GM12878 (cell line): ENCODE data around the gene PIWIL4. TPM values are rescaled to one million over a fixed set of nuclear protein-coding genes. Genes with fewer than 3 reads are reported as not detected.

Experiments
- ATAC-seq: fragments of 200-7000 bp; cut with Tn5 transposase; 3 replicates; pipeline ENCODE4 v1.9.1; 2020; ENCODE audit warnings: mild to moderate bottlenecking, moderate library complexity
- BruUV-seq: library from RNA; stranded (reverse); fragments of 400-500 nt; replicated peaks from 2 replicates; lab custom pipeline; 2021; lab: Mats Ljungman, UMichigan
- CTCF ChIA-PET: fragments of 300-600 bp; sonication (Branson Sonifier 250); formaldehyde crosslinking; extraction: SDS; loops from one replicate; lab custom pipeline; 2021; ENCODE audit warnings: inconsistent platforms; lab: Yijun Ruan, JAX
- POLR2A ChIA-PET: fragments of 350-600 bp; formaldehyde crosslinking; extraction: SDS; loops from one replicate; lab custom pipeline; 2021; ENCODE audit warnings: inconsistent platforms; lab: Charles Lee
- RAD21 ChIA-PET: fragments of 300-600 bp; sonication (Branson Sonifier 250); formaldehyde crosslinking; loops from one replicate; lab custom pipeline; 2023; ENCODE audit warnings: antibody characterized with exemption; ENCODE audit not compliant: unreplicated experiment; lab: Charles Lee
- SMC1A ChIA-PET: fragments of 300-600 bp; sonication (Branson Sonifier 250); formaldehyde crosslinking; loops from one replicate; lab custom pipeline; 2023; ENCODE audit not compliant: unreplicated experiment, uncharacterized antibody; lab: Charles Lee
- DNase-seq: peaks from one replicate; pipeline ENCODE4 v3.0.0-alpha.2; 2011; ENCODE audit warnings: low read depth, low spot score
- FAIRE-seq: peaks from 3 replicates; lab custom pipeline; 2011; peaks lifted over from hg19 to GRCh38; lab: Jason Lieb, UNC
- H2AFZ ChIP-seq: 2 replicates; pipeline ENCODE4 v1.6.0; 2011; ENCODE audit warnings: low read depth, low read length, control low read depth; ENCODE audit not compliant: control insufficient read depth
- H3K27ac ChIP-seq: 2 replicates; pipeline ENCODE4 v1.5.1; 2011; ENCODE audit warnings: control low read depth; ENCODE audit not compliant: control insufficient read depth, insufficient read depth
- H3K27me3 ChIP-seq, 2 experiments: replicated peaks in 1 of 2; 2 replicates each; pipeline versions ENCODE4 v1.6.0 to v1.6.1; 2011; ENCODE audit warnings: low read length in 1 of 2; ENCODE audit not compliant: control insufficient read depth in 2 of 2, insufficient read depth in 2 of 2
- H3K36me3 ChIP-seq, 2 experiments: 2 replicates each; pipeline ENCODE4 v1.5.1; 2011; ENCODE audit warnings: low read length in 1 of 2; ENCODE audit not compliant: control insufficient read depth in 2 of 2, insufficient read depth in 2 of 2
- H3K4me1 ChIP-seq: 2 replicates; pipeline ENCODE4 v1.6.1; 2011; ENCODE audit warnings: mild to moderate bottlenecking, low read length, moderate library complexity, mixed read lengths; ENCODE audit not compliant: control insufficient read depth, insufficient read depth
- H3K4me2 ChIP-seq: 2 replicates; pipeline ENCODE4 v1.6.0; 2011; ENCODE audit warnings: control low read depth; ENCODE audit not compliant: control insufficient read depth, insufficient read depth
- H3K4me3 ChIP-seq: fragments of 200-600 bp; sonication (generic); 2 replicates; pipeline ENCODE4 v1.5.1; 2016
- H3K79me2 ChIP-seq: 2 replicates; pipeline ENCODE4 v1.6.0; 2011; ENCODE audit warnings: low read length; ENCODE audit not compliant: control insufficient read depth, insufficient read depth
- H3K9ac ChIP-seq: 2 replicates; pipeline ENCODE4 v1.8.0; 2011; ENCODE audit warnings: low read length, control low read depth, mixed read lengths; ENCODE audit not compliant: control insufficient read depth, insufficient read depth
- H3K9me3 ChIP-seq: replicated peaks from 3 replicates; pipeline ENCODE4 v1.5.1; 2011; ENCODE audit warnings: mild to moderate bottlenecking, low read length; ENCODE audit not compliant: control insufficient read depth, insufficient read depth
- H4K20me1 ChIP-seq: 2 replicates; pipeline ENCODE4 v1.6.0; 2011; ENCODE audit not compliant: control insufficient read depth, insufficient read depth
- BACH1 ChIP-seq: fragments of 450-650 bp; IDR thresholded peaks from 2 replicates; pipeline ENCODE4 v1.6.1; 2017; ENCODE audit warnings: mild to moderate bottlenecking, borderline replicate concordance
- FOS ChIP-seq: IDR thresholded peaks from 3 replicates; pipeline ENCODE4 v1.6.1; 2011; ENCODE audit warnings: borderline replicate concordance; ENCODE audit not compliant: insufficient read length; ENCODE audit errors: extremely low read depth
- IKZF1 ChIP-seq: fragments of 450-650 bp; conservative IDR thresholded peaks from 2 replicates; pipeline ENCODE4 v1.6.1; 2017; ENCODE audit warnings: antibody characterized with exemption, mild to moderate bottlenecking
- NFXL1 ChIP-seq: fragments of 450-650 bp; IDR thresholded peaks from 2 replicates; pipeline ENCODE4 v1.6.1; 2017; ENCODE audit warnings: antibody characterized with exemption, mild to moderate bottlenecking, borderline replicate concordance
- SIX5 ChIP-seq: IDR thresholded peaks from 2 replicates; pipeline ENCODE4 v1.6.1; 2011; ENCODE audit warnings: mild to moderate bottlenecking, low read depth, low read length, moderate library complexity; ENCODE audit not compliant: severe bottlenecking
- SMC3 ChIP-seq: IDR thresholded peaks from 2 replicates; pipeline ENCODE4 v1.6.1; 2011; ENCODE audit warnings: low read length, improper control_type of control experiment, borderline replicate concordance
- SP1 ChIP-seq: IDR thresholded peaks from one replicate; pipeline ENCODE4 v1.6.1; 2011; ENCODE audit warnings: low read depth, low read length
- WGBS: methylation state at CpG from one replicate; pipeline ENCODE4 v1.1.6; 2016; ENCODE audit warnings: low lambda C conversion rate; ENCODE audit not compliant: insufficient replicate concordance, insufficient coverage; ENCODE audit errors: missing lambda C conversion rate; 5-methylcytosine and 5-hydroxymethylcytosine counted together
- in situ Hi-C: fragments of 300-500 bp; cut with MboI; formaldehyde crosslinking; loops from 9 replicates; pipeline ENCODE4 v1.14.3; 2018; ENCODE audit warnings: mixed read lengths
- intact Hi-C: fragments of 100-400 bp; cut with micrococcal nuclease; formaldehyde crosslinking; loops from one replicate; pipeline ENCODE4 v1.14.2; 2022; ENCODE audit not compliant: unreplicated experiment
- polyA plus RNA-seq, 11 experiments: library from polyadenylated mRNA; depleted of rRNA in 4 of 11; unstranded in 6 of 11; stranded (reverse) in 5 of 11; fragments of >200 nt; fragmentation: Nextera tagmentation in 4 of 11; fragmentation: Illumina TruSeq in 1 of 11; extraction: Ambion mirVana in 4 of 11; extraction: Trizol in 1 of 11; gene quantifications; 1 replicate in 1 of 11; 2 replicates in 10 of 11; pipeline versions ENCODE4 v1.2.1 to v1.2.3, GENCODE V29; 2011 to 2016; ENCODE audit warnings: inconsistent platforms in 2 of 11, missing spikeins in 2 of 11, low read depth in 1 of 11
- total RNA-seq, 4 experiments: library from RNA; depleted of rRNA in 3 of 4; stranded (reverse); fragments of >200 nt in 3 of 4; fragmentation: Illumina TruSeq in 1 of 4; extraction: Trizol in 1 of 4; gene quantifications; 2 replicates each; pipeline versions ENCODE4 v1.2.1 to v1.2.3, GENCODE V29; 2013 to 2021
- TF ChIP-seq, protein P1 (sequence below): IDR thresholded peaks from 2 replicates; pipeline ENCODE4 v1.6.1; 2012; ENCODE audit warnings: improper control_type of control experiment, low read depth, low read length; ENCODE audit not compliant: insufficient replicate concordance
- TF ChIP-seq, protein P2 (sequence below): fragments of 450-650 bp; formaldehyde crosslinking; IDR thresholded peaks from 2 replicates; pipeline ENCODE4 v1.4.0; 2022; ENCODE audit warnings: mild to moderate bottlenecking, moderate library complexity
- TF ChIP-seq, protein P3 (sequence below): fragments of 450-650 bp; IDR thresholded peaks from 2 replicates; pipeline ENCODE4 v1.6.1; 2017; ENCODE audit warnings: mild to moderate bottlenecking

PIWIL4 gene
- total and polyA plus RNA-seq, 10 of the 15 experiments (the other 5 are each of a cell fraction or from before 2014, with no cell fraction given) = 0.23 to 13.3 (median 0.47) TPM

DNA sequence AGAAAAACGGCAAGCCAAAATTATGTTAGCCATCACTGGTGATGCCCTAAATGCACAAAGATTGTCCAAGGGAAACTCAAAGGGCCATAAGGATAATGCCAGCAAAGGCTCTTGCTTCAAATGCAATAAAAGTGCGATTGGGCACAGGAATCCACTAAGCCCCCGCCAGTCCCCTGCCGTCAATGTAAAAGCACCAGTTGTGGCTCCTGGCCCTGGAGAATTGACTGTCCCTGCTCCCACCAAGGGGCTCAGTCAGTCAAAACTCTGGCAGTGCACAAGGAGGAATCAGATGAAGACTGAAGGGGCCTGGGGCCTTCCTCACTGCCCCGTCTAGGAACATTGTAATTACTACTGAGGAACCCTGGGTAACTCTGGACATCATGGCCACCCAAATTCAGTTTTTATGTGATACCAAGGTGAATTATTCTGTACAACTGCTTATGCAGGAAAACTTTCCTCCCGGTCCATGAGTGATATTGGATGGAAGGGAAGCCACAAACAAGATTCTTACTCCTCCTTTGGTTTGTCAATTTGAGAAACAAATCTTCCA lies 85.6 kb downstream of the PIWIL4 start (continued):
- TF ChIP-seq, protein P1, sequence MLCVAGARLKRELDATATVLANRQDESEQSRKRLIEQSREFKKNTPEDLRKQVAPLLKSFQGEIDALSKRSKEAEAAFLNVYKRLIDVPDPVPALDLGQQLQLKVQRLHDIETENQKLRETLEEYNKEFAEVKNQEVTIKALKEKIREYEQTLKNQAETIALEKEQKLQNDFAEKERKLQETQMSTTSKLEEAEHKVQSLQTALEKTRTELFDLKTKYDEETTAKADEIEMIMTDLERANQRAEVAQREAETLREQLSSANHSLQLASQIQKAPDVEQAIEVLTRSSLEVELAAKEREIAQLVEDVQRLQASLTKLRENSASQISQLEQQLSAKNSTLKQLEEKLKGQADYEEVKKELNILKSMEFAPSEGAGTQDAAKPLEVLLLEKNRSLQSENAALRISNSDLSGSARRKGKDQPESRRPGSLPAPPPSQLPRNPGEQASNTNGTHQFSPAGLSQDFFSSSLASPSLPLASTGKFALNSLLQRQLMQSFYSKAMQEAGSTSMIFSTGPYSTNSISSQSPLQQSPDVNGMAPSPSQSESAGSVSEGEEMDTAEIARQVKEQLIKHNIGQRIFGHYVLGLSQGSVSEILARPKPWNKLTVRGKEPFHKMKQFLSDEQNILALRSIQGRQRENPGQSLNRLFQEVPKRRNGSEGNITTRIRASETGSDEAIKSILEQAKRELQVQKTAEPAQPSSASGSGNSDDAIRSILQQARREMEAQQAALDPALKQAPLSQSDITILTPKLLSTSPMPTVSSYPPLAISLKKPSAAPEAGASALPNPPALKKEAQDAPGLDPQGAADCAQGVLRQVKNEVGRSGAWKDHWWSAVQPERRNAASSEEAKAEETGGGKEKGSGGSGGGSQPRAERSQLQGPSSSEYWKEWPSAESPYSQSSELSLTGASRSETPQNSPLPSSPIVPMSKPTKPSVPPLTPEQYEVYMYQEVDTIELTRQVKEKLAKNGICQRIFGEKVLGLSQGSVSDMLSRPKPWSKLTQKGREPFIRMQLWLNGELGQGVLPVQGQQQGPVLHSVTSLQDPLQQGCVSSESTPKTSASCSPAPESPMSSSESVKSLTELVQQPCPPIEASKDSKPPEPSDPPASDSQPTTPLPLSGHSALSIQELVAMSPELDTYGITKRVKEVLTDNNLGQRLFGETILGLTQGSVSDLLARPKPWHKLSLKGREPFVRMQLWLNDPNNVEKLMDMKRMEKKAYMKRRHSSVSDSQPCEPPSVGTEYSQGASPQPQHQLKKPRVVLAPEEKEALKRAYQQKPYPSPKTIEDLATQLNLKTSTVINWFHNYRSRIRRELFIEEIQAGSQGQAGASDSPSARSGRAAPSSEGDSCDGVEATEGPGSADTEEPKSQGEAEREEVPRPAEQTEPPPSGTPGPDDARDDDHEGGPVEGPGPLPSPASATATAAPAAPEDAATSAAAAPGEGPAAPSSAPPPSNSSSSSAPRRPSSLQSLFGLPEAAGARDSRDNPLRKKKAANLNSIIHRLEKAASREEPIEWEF = no peak
- no peak for TF ChIP-seq SIX5
- TF ChIP-seq, all 136 proteins: peak for 0

DNA sequence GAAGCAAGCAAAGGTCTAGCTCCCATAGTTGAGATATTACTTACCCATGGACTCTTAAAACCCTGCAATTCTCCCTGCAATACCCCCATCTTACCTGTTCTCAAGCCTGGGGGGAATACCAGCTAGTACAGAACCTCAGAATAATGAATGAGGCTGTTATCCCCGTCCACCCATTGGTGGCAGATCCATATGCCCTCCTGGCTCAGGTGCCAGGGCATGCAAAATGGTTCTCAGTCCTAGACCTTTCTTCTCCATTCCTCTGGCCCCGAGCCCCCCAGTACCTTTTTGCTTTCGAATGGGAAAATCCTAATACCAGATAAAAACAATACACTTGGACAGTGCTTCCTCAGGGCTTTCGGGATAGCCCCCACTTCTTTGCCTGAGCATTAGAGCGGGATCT lies 86.4 kb downstream of the PIWIL4 start:
- no peak for ATAC-seq
- 17% methylated on average over 5 of the region's 5 CpGs for WGBS
- RAD21 ChIA-PET = no interaction called here
- TF ChIP-seq, protein P2, sequence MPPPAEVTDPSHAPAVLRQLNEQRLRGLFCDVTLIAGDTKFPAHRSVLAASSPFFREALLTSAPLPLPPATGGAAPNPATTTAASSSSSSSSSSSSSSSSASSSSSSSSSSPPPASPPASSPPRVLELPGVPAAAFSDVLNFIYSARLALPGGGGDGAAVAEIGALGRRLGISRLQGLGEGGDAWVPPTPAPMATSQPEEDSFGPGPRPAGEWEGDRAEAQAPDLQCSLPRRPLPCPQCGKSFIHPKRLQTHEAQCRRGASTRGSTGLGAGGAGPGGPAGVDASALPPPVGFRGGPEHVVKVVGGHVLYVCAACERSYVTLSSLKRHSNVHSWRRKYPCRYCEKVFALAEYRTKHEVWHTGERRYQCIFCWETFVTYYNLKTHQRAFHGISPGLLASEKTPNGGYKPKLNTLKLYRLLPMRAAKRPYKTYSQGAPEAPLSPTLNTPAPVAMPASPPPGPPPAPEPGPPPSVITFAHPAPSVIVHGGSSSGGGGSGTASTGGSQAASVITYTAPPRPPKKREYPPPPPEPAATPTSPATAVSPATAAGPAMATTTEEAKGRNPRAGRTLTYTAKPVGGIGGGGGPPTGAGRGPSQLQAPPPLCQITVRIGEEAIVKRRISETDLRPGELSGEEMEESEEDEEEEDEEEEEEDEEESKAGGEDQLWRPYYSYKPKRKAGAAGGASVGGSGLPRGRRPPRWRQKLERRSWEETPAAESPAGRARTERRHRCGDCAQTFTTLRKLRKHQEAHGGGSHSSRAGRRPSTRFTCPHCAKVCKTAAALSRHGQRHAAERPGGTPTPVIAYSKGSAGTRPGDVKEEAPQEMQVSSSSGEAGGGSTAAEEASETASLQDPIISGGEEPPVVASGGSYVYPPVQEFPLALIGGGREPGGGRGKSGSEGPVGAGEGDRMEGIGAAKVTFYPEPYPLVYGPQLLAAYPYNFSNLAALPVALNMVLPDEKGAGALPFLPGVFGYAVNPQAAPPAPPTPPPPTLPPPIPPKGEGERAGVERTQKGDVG = no peak
- TF ChIP-seq FOS (no peak), IKZF1 (no peak), BACH1 (no peak), SMC3 (no peak), SP1 (no peak), NFXL1 (no peak)
- TF ChIP-seq, protein P3, sequence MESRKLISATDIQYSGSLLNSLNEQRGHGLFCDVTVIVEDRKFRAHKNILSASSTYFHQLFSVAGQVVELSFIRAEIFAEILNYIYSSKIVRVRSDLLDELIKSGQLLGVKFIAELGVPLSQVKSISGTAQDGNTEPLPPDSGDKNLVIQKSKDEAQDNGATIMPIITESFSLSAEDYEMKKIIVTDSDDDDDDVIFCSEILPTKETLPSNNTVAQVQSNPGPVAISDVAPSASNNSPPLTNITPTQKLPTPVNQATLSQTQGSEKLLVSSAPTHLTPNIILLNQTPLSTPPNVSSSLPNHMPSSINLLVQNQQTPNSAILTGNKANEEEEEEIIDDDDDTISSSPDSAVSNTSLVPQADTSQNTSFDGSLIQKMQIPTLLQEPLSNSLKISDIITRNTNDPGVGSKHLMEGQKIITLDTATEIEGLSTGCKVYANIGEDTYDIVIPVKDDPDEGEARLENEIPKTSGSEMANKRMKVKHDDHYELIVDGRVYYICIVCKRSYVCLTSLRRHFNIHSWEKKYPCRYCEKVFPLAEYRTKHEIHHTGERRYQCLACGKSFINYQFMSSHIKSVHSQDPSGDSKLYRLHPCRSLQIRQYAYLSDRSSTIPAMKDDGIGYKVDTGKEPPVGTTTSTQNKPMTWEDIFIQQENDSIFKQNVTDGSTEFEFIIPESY = no peak

More for the DNA sequence above, 86.4 kb downstream of the PIWIL4 start:
- POLR2A ChIA-PET = no interaction called here
- Histone ChIP-seq H2AFZ (no peak overlapping the region), H3K27me3 (peaks cover 0 to 2% of the 10 kb centered on the region in 2 experiments; a peak in 2 of 4 replicates), H3K9ac (no peak overlapping the region), H3K4me1 (no peaks in the 10 kb centered on the region), H3K79me2 (no peaks in the 10 kb centered on the region), H3K27ac (no peak overlapping the region), H3K9me3 (no peaks in the 10 kb centered on the region), H3K4me3 (no peak overlapping the region), H3K4me2 (no peak overlapping the region), H3K36me3 (no peaks in the 10 kb centered on the region), H4K20me1 (no peaks in the 10 kb centered on the region)
- no peak for FAIRE-seq
- in situ Hi-C loops (no loop called here), intact Hi-C loops (no loop called here)
- no TSS peak for BruUV-seq
- SMC1A ChIA-PET = no interaction called here
- CTCF ChIA-PET = no interaction called here
- DNase-seq = no peak
